GM19328 (cell line): ENCODE data around the gene LMBRD2.
"Not testable (repeated sequence)": the region's sequence is repeated elsewhere in the genome, so short reads cannot be mapped to it uniquely, and the experiment has no call there.

Source experiments
- ATAC-seq: cut with Tn5 transposase; IDR thresholded peaks from one replicate; pipeline ENCODE4 v1.9.1; 2021; ENCODE audit warnings: mild to moderate bottlenecking, moderate library complexity; ENCODE audit not compliant: unreplicated experiment

The LMBRD2 gene

GRCh38 chr5:36162810-36163486 is 11.3 kb upstream of the LMBRD2 start:
- ATAC-seq: no peak

- no peak for ATAC-seq
Measured at GRCh38 chr5:36161361-36161760, 9.7 kb upstream of the LMBRD2 start.

GRCh38 chr5:36160617-36161016 is 8.9 kb upstream of the LMBRD2 start:
- ATAC-seq: no peak

GRCh38 chr5:36158144-36158543 is 6.5 kb upstream of the LMBRD2 start:
- no peak for ATAC-seq

- no peak for ATAC-seq
Measured at GRCh38 chr5:36156619-36157018, 4.9 kb upstream of the LMBRD2 start.

- no peak for ATAC-seq
Measured at GRCh38 chr5:36156121-36156601, 4.5 kb upstream of the LMBRD2 start.

GRCh38 chr5:36155291-36155690 is 3.6 kb upstream of the LMBRD2 start:
- ATAC-seq: no peak

- ATAC-seq: no peak
Measured at GRCh38 chr5:36153726-36154125, 2.0 kb upstream of the LMBRD2 start.

- no peak for ATAC-seq
Measured at GRCh38 chr5:36153298-36153677, 1.6 kb upstream of the LMBRD2 start.

- peak; percentile 4 for ATAC-seq
Measured at GRCh38 chr5:36152324-36153297, 924 bp upstream of the LMBRD2 start.

- no peak for ATAC-seq
Measured at GRCh38 chr5:36150676-36151433, 832 bp downstream of the LMBRD2 start.

- ATAC-seq: no peak
Measured at GRCh38 chr5:36147681-36148080, 4.0 kb downstream of the LMBRD2 start.

- no peak for ATAC-seq
Measured at GRCh38 chr5:36146390-36146789, 5.3 kb downstream of the LMBRD2 start.

- no peak for ATAC-seq
Measured at GRCh38 chr5:36145311-36145710, 6.4 kb downstream of the LMBRD2 start.

GRCh38 chr5:36138900-36139683 is 12.6 kb downstream of the LMBRD2 start:
- no peak for ATAC-seq

- no peak for ATAC-seq
Measured at GRCh38 chr5:36136581-36136980, 15.1 kb downstream of the LMBRD2 start.

GRCh38 chr5:36135988-36136387 is 15.7 kb downstream of the LMBRD2 start:
- ATAC-seq: no peak

- ATAC-seq: not testable (repeated sequence)
Measured at GRCh38 chr5:36133009-36133408, 18.7 kb downstream of the LMBRD2 start.

GRCh38 chr5:36129666-36130065 is 22.0 kb downstream of the LMBRD2 start:
- ATAC-seq: not testable (repeated sequence)

GRCh38 chr5:36128795-36129194 is 22.9 kb downstream of the LMBRD2 start:
- ATAC-seq: no peak
